Hepatocyte (in vitro differentiated cells): Measurements from ENCODE around the gene STOM. TPM values are rescaled to one million over a fixed set of nuclear protein-coding genes. Genes with fewer than 3 reads are reported as not detected.

ENCODE experiments used
- DNase-seq: peaks from one replicate; pipeline ENCODE4 v3.0.0-alpha.2; 2016; ENCODE audit warnings: low spot score
- H2AFZ ChIP-seq: fragments of 200-600 bp; sonication (generic); 2 replicates; pipeline ENCODE4 v1.6.0; 2016; ENCODE audit warnings: antibody characterized with exemption, mild to moderate bottlenecking
- H3K27ac ChIP-seq: fragments of 200-600 bp; sonication (generic); 2 replicates; pipeline ENCODE4 v1.5.1; 2016; ENCODE audit warnings: mild to moderate bottlenecking
- H3K27me3 ChIP-seq: fragments of 200-600 bp; sonication (generic); 2 replicates; pipeline ENCODE4 v1.6.1; 2016
- H3K36me3 ChIP-seq: fragments of 200-600 bp; sonication (generic); replicated peaks from 2 replicates; pipeline ENCODE4 v1.5.1; 2016; ENCODE audit warnings: low read depth; ENCODE audit not compliant: insufficient read depth
- H3K4me1 ChIP-seq: fragments of 200-600 bp; sonication (generic); 2 replicates; pipeline ENCODE4 v1.5.1; 2016; ENCODE audit warnings: mild to moderate bottlenecking, moderate library complexity; ENCODE audit not compliant: insufficient read depth
- H3K4me2 ChIP-seq: fragments of 200-600 bp; sonication (generic); 2 replicates; pipeline ENCODE4 v1.6.0; 2016
- H3K4me3 ChIP-seq: fragments of 200-600 bp; sonication (generic); 2 replicates; pipeline ENCODE4 v1.5.1; 2016; ENCODE audit warnings: mild to moderate bottlenecking
- H3K79me2 ChIP-seq: fragments of 200-600 bp; sonication (generic); 2 replicates; pipeline ENCODE4 v1.6.0; 2017; ENCODE audit warnings: mild to moderate bottlenecking
- H3K9me2 ChIP-seq: fragments of 200-600 bp; sonication (generic); replicated peaks from 2 replicates; pipeline ENCODE4 v1.6.0; 2017; ENCODE audit warnings: mild to moderate bottlenecking; ENCODE audit not compliant: insufficient read depth
- H3K9me3 ChIP-seq: fragments of 200-600 bp; sonication (generic); 2 replicates; pipeline ENCODE4 v1.5.1; 2016; ENCODE audit warnings: low read depth, mild to moderate bottlenecking
- H4K20me1 ChIP-seq: fragments of 200-600 bp; sonication (generic); 2 replicates; pipeline ENCODE4 v1.6.0; 2016; ENCODE audit warnings: mild to moderate bottlenecking; ENCODE audit not compliant: insufficient read depth, poor library complexity, severe bottlenecking
- CTCF ChIP-seq: fragments of 200-600 bp; sonication (generic); IDR thresholded peaks from 2 replicates; pipeline ENCODE4 v1.5.1; 2016; ENCODE audit warnings: antibody characterized with exemption, mild to moderate bottlenecking; ENCODE audit not compliant: poor library complexity
- EZH2 ChIP-seq: fragments of 200-600 bp; sonication (generic); IDR thresholded peaks from 2 replicates; pipeline ENCODE4 v1.6.1; 2016; ENCODE audit warnings: antibody characterized with exemption, mild to moderate bottlenecking, borderline replicate concordance
- EZH2phosphoT487 ChIP-seq: fragments of 200-600 bp; sonication (generic); IDR thresholded peaks from one replicate; pipeline ENCODE4 v1.6.1; 2018; ENCODE audit warnings: antibody characterized with exemption, mild to moderate bottlenecking, low read depth, moderate library complexity; ENCODE audit not compliant: unreplicated experiment, severe bottlenecking
- WGBS: methylation state at CpG from one replicate; pipeline ENCODE4 v1.1.6; 2016; ENCODE audit warnings: low lambda C conversion rate; ENCODE audit errors: missing lambda C conversion rate; 5-methylcytosine and 5-hydroxymethylcytosine counted together
- polyA plus RNA-seq: library from polyadenylated mRNA; unstranded; fragments of >200 nt; fragmentation: Nextera tagmentation; extraction: Ambion mirVana; gene quantifications from 2 replicates; pipeline ENCODE4 v1.2.1, GENCODE V29; 2016
- total RNA-seq: library from RNA; depleted of rRNA; stranded (reverse); fragments of >200 nt; gene quantifications from 2 replicates; pipeline ENCODE4 v1.2.3, GENCODE V29; 2014

Gene STOM
- total and polyA plus RNA-seq, 2 experiments from 2014 or later, result 85.5 to 130 TPM

DNA sequence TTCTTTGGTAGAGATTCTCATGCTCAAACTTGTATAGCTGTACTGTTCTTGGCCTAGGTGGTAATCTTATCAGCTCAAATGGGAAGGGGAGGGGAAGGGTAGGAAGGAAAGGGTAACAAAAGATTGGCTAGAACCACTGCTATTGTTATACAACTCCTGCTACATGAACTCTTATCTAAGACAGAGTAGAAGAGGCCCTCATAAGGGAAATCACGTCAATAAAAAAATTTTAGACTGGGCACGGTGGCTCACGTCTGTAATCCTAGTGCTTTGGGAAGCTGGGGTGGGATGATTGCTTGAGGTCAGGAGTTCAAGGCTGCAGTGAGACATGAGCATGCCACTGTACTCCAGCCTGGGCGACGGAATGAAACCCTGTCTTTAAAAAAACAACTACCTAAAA lies 15.9 kb downstream of the STOM start:
- DNase-seq, result no peak
- Histone ChIP-seq H3K9me3 (no peaks in the 10 kb centered on the region), H3K27me3 (no peaks in the 10 kb centered on the region), H3K36me3 (no peaks in the 10 kb centered on the region), H3K9me2 (no peaks in the 10 kb centered on the region), H2AFZ (no peak overlapping the region), H3K4me3 (no peak overlapping the region), H3K4me1 (peaks cover 19% of the 10 kb centered on the region), H3K27ac (peak overlapping the region; percentile 35), H3K4me2 (no peak overlapping the region), H4K20me1 (no peaks in the 10 kb centered on the region), H3K79me2 (peaks cover 12% of the 10 kb centered on the region)
- TF ChIP-seq EZH2, result no peak
- TF ChIP-seq CTCF, result no peak
- no peak for TF ChIP-seq EZH2phosphoT487
- 50% methylated on average over 5 of the region's 5 CpGs for WGBS

GRCh38 chr9:121353241-121354061 lies 16.6 kb downstream of the STOM start:
- H3K27me3 ChIP-seq, result no peaks in the 10 kb centered on the region
- H3K4me1 ChIP-seq, result peaks cover 26% of the 10 kb centered on the region
- no peaks in the 10 kb centered on the region for H3K9me2 ChIP-seq
- no peak for DNase-seq
- H2AFZ ChIP-seq, result no peak overlapping the region
- H3K4me3 ChIP-seq, result no peak overlapping the region
- no peak overlapping the region for H3K4me2 ChIP-seq
- no peaks in the 10 kb centered on the region for H3K36me3 ChIP-seq
- WGBS, result 89% methylated on average over 9 of the region's 9 CpGs
- H3K27ac ChIP-seq, result peak overlapping the region; percentile 68
- no peaks in the 10 kb centered on the region for H4K20me1 ChIP-seq
- peaks cover 7% of the 10 kb centered on the region for H3K79me2 ChIP-seq
- TF ChIP-seq EZH2phosphoT487, result no peak
- TF ChIP-seq CTCF, result no peak
- TF ChIP-seq EZH2, result no peak
- no peaks in the 10 kb centered on the region for H3K9me3 ChIP-seq

GRCh38 chr9:121350993-121351561 lies 19.0 kb downstream of the STOM start:
- Histone ChIP-seq H3K27ac (peak overlapping the region; percentile 68), H3K9me3 (no peaks in the 10 kb centered on the region), H3K9me2 (no peaks in the 10 kb centered on the region), H3K4me2 (peak overlapping the region; percentile 26), H4K20me1 (no peaks in the 10 kb centered on the region), H3K79me2 (peaks cover 6% of the 10 kb centered on the region), H3K27me3 (no peaks in the 10 kb centered on the region), H2AFZ (no peak overlapping the region), H3K36me3 (no peaks in the 10 kb centered on the region), H3K4me3 (no peak overlapping the region), H3K4me1 (peaks cover 27% of the 10 kb centered on the region)
- TF ChIP-seq CTCF (no peak), EZH2phosphoT487 (peak; percentile 38)
- 17% methylated on average over 2 of the region's 2 CpGs for WGBS
- peak; percentile 79 for DNase-seq
